HepG2 (cell line): ENCODE measurements around the gene STK39. TPM values are rescaled to one million over a fixed set of nuclear protein-coding genes. Genes with fewer than 3 reads are reported as not detected.

Experiments
- ARNT2 ChIP-seq: sonication (generic); formaldehyde crosslinking; IDR thresholded peaks from 2 replicates; pipeline ENCODE4 v1.8.0; 2022; ENCODE audit warnings: mild to moderate bottlenecking, low read depth, missing genetic modification reagents, moderate library complexity
- CEBPG ChIP-seq: IDR thresholded peaks from 2 replicates; pipeline ENCODE4 v1.6.1; 2016
- ETV6 ChIP-seq: sonication (generic); formaldehyde crosslinking; conservative IDR thresholded peaks from 2 replicates; pipeline ENCODE4 v1.4.0; 2020; ENCODE audit warnings: missing genetic modification reagents
- HNF4A ChIP-seq: sonication (generic); formaldehyde crosslinking; IDR thresholded peaks from 2 replicates; pipeline ENCODE4 v1.4.0; 2020; ENCODE audit warnings: missing genetic modification reagents
- LCORL ChIP-seq, 2 experiments: fragments of 450-650 bp in 1 of 2; sonication (generic) in 1 of 2; formaldehyde crosslinking in 1 of 2; IDR thresholded peaks; 2 replicates each; pipeline versions ENCODE4 v1.5.0 to v1.6.1; 2017 to 2020; ENCODE audit warnings: antibody characterized with exemption in 1 of 2, missing genetic modification reagents in 1 of 2
- PITX1 ChIP-seq: sonication (generic); formaldehyde crosslinking; IDR thresholded peaks from 2 replicates; pipeline ENCODE4 v1.5.1; 2020; ENCODE audit warnings: mild to moderate bottlenecking, missing genetic modification reagents
- PRMT3 ChIP-seq: sonication (generic); formaldehyde crosslinking; IDR thresholded peaks from 2 replicates; pipeline ENCODE4 v1.8.1; 2022; ENCODE audit warnings: low read depth, mild to moderate bottlenecking, moderate library complexity, missing genetic modification reagents, borderline replicate concordance
- RARA ChIP-seq: IDR thresholded peaks from 2 replicates; pipeline ENCODE4 v1.6.1; 2016; ENCODE audit warnings: missing genetic modification reagents, missing compliant biosample characterization
- REPIN1 ChIP-seq: sonication (generic); formaldehyde crosslinking; IDR thresholded peaks from 2 replicates; pipeline ENCODE4 v1.8.0; 2022; ENCODE audit warnings: missing genetic modification reagents, low read depth, mild to moderate bottlenecking, borderline replicate concordance
- SOX6 ChIP-seq, 2 experiments: fragments of 450-650 bp in 1 of 2; sonication (generic) in 1 of 2; formaldehyde crosslinking in 1 of 2; IDR thresholded peaks; 2 replicates each; pipeline versions ENCODE4 v1.4.0 to v1.6.1; 2017 to 2020; ENCODE audit warnings: antibody characterized with exemption in 1 of 2, mild to moderate bottlenecking in 1 of 2, missing genetic modification reagents in 1 of 2
- SSRP1 ChIP-seq: IDR thresholded peaks from 2 replicates; pipeline ENCODE4 v1.6.1; 2016; ENCODE audit warnings: control low read depth
- UBTF ChIP-seq: sonication (generic); formaldehyde crosslinking; IDR thresholded peaks from 2 replicates; pipeline ENCODE4 v1.4.0; 2020; ENCODE audit warnings: mild to moderate bottlenecking, missing genetic modification reagents
- ZBTB21 ChIP-seq: sonication (generic); formaldehyde crosslinking; IDR thresholded peaks from 2 replicates; pipeline ENCODE4 v1.4.0; 2020; ENCODE audit warnings: missing genetic modification reagents
- ZBTB38 ChIP-seq: sonication (generic); formaldehyde crosslinking; IDR thresholded peaks from 2 replicates; pipeline ENCODE4 v1.5.1; 2020; ENCODE audit warnings: mild to moderate bottlenecking, missing genetic modification reagents
- ZFP1 ChIP-seq: IDR thresholded peaks from 2 replicates; pipeline ENCODE4 v1.6.1; 2016
- ZMAT5 ChIP-seq: sonication (generic); formaldehyde crosslinking; IDR thresholded peaks from 2 replicates; pipeline ENCODE4 v1.5.0; 2020; ENCODE audit warnings: mild to moderate bottlenecking, low read depth, missing genetic modification reagents, borderline replicate concordance
- ZNF142 ChIP-seq: sonication (generic); formaldehyde crosslinking; IDR thresholded peaks from 2 replicates; pipeline ENCODE4 v1.4.0; 2020; ENCODE audit warnings: missing genetic modification reagents
- ZNF143 ChIP-seq: sonication (generic); formaldehyde crosslinking; IDR thresholded peaks from 2 replicates; pipeline ENCODE4 v1.4.0; 2020; ENCODE audit warnings: missing genetic modification reagents
- ZNF430 ChIP-seq: sonication (generic); formaldehyde crosslinking; IDR thresholded peaks from 2 replicates; pipeline ENCODE4 v1.9.0; 2021; ENCODE audit warnings: mild to moderate bottlenecking, missing genetic modification reagents
- ZNF556 ChIP-seq: sonication (generic); formaldehyde crosslinking; IDR thresholded peaks from 2 replicates; pipeline ENCODE4 v1.4.0; 2020; ENCODE audit warnings: mild to moderate bottlenecking, missing genetic modification reagents, borderline replicate concordance
- ZNF644 ChIP-seq: IDR thresholded peaks from 2 replicates; pipeline ENCODE4 v1.6.1; 2016; ENCODE audit warnings: low read depth
- ZNF761 ChIP-seq: sonication (generic); formaldehyde crosslinking; conservative IDR thresholded peaks from 2 replicates; pipeline ENCODE4 v1.4.0; 2020; ENCODE audit warnings: mild to moderate bottlenecking, missing genetic modification reagents
- ZNF782 ChIP-seq: sonication (generic); formaldehyde crosslinking; IDR thresholded peaks from 2 replicates; pipeline ENCODE4 v1.4.0; 2020; ENCODE audit warnings: missing genetic modification reagents, mild to moderate bottlenecking, borderline replicate concordance
- polyA plus RNA-seq, 8 experiments: library from polyadenylated mRNA; depleted of rRNA in 3 of 8; stranded (reverse) in 7 of 8; unstranded in 1 of 8; fragments of >200 nt; fragmentation: Illumina TruSeq in 4 of 8; extraction: Trizol in 4 of 8; gene quantifications; 2 replicates each; pipeline versions ENCODE4 v1.2.1 to v1.2.3, GENCODE V29; 2011 to 2016; ENCODE audit warnings: low read depth in 4 of 8, missing spikeins in 1 of 8, mixed read lengths in 1 of 8; ENCODE audit not compliant: insufficient read depth in 1 of 8
- total RNA-seq, 5 experiments: library from RNA; depleted of rRNA; stranded (reverse); fragments of >200 nt; fragmentation: Illumina TruSeq; extraction: Trizol; gene quantifications; 2 replicates each; pipeline ENCODE4 v1.2.3, GENCODE V29; 2016; ENCODE audit warnings: low read depth in 1 of 5

The STK39 gene
- total and polyA plus RNA-seq, 2 of the 13 experiments (the other 11 are each of a cell fraction or from before 2014, with no cell fraction given), result 27.3 to 38.4 TPM

- TF ChIP-seq ZNF142 (CRISPR knock-in tag), result 0 out of 2 replicates have a peak, but pooled peaks have one; percentile 45
- TF ChIP-seq ZNF644, result peak; percentile 78; the same call in 1 of the 2 replicates
- TF ChIP-seq ZFP1 (CRISPR knock-in tag), result 0 out of 2 replicates have a peak, but pooled peaks have one; percentile 25
- peak; percentile 91 for TF ChIP-seq HNF4A (CRISPR knock-in tag)
- TF ChIP-seq CEBPG (CRISPR knock-in tag), result peak; percentile 54
- TF ChIP-seq ZMAT5, result no peak
- no peak for TF ChIP-seq ZNF143 (CRISPR knock-in tag)
- TF ChIP-seq UBTF (CRISPR knock-in tag), result peak; percentile 47; the same call in 1 of the 2 replicates
- TF ChIP-seq PITX1 (CRISPR knock-in tag), result peak; percentile 56; the same call in 1 of the 2 replicates
- TF ChIP-seq ZNF782 (CRISPR knock-in tag), result no peak
- TF ChIP-seq PRMT3 (CRISPR knock-in tag), result no peak
- peak; percentile 63; the same call in 1 of the 2 replicates for TF ChIP-seq REPIN1 (CRISPR knock-in tag)
- 0 out of 2 replicates have a peak, but pooled peaks have one; percentile 27 for TF ChIP-seq ZNF430
- TF ChIP-seq LCORL (IDR thresholded peaks at IDR 0.05), result no peak; the same call in 1 of the 2 replicates
- TF ChIP-seq LCORL (CRISPR knock-in tag; IDR thresholded peaks at IDR 0.05), result peak; percentile 71
- TF ChIP-seq ZBTB38, result 0 out of 2 replicates have a peak, but pooled peaks have one; percentile 13
- no peak; the same call in 1 of the 2 replicates for TF ChIP-seq ZNF556 (CRISPR knock-in tag)
- no peak for TF ChIP-seq ZBTB21 (CRISPR knock-in tag)
- TF ChIP-seq ETV6, result 0 out of 2 replicates have a peak, but pooled peaks have one; percentile 21
- TF ChIP-seq RARA (CRISPR knock-in tag), result peak; percentile 71
- no peak for TF ChIP-seq SOX6 (IDR thresholded peaks at IDR 0.05)
- TF ChIP-seq SOX6 (CRISPR knock-in tag; IDR thresholded peaks at IDR 0.05), result peak; percentile 79
- no peak for TF ChIP-seq SSRP1 (CRISPR knock-in tag)
- 0 out of 2 replicates have a peak, but pooled peaks have one; percentile 47 for TF ChIP-seq ZNF761 (CRISPR knock-in tag)
- no peak for TF ChIP-seq ARNT2 (CRISPR knock-in tag)
Observed at GRCh38 chr2:168196764-168197180, 50.6 kb downstream of the STK39 start (continued).
